K562 (cell line): ENCODE measurements around the gene HLF. TPM values are rescaled to one million over a fixed set of nuclear protein-coding genes. Genes with fewer than 3 reads are reported as not detected.

Experiments
- ATAC-seq: fragments of 200-7000 bp; cut with Tn5 transposase; 3 replicates; pipeline ENCODE4 v1.9.1; 2020; ENCODE audit warnings: moderate library complexity
- BruUV-seq: library from RNA; stranded (reverse); fragments of 400-500 nt; replicated peaks from 2 replicates; lab custom pipeline; 2021; lab: Mats Ljungman, UMichigan
- CTCF ChIA-PET: fragments of 300-600 bp; formaldehyde crosslinking; extraction: SDS; loops from one replicate; lab custom pipeline; 2021; ENCODE audit warnings: low intra/inter-chr PET ratio; lab: Yijun Ruan, JAX
- POLR2A ChIA-PET: fragments of 300-600, 350-650 bp; sonication (Branson Sonifier 250); formaldehyde crosslinking; extraction: SDS; loops from one replicate; lab custom pipeline; 2021; ENCODE audit warnings: antibody characterized with exemption, inconsistent platforms; lab: Yijun Ruan, JAX
- DNase-seq, 4 experiments: peaks; one replicate each; pipeline versions ENCODE4 v3.0.0 to v3.0.0-alpha.2; 2011 to 2018; ENCODE audit warnings: low spot score in 3 of 4, mixed read lengths in 3 of 4; ENCODE audit errors: extremely low read depth in 1 of 4
- FAIRE-seq: peaks from 2 replicates; lab custom pipeline; 2011; peaks lifted over from hg19 to GRCh38; lab: Jason Lieb, UNC
- H2AFZ ChIP-seq: 2 replicates; pipeline ENCODE4 v1.6.0; 2011; ENCODE audit warnings: low read depth, low read length, control low read depth, inconsistent platforms
- H3K27ac ChIP-seq: fragments of 200-600 bp; 3 replicates; pipeline ENCODE4 v1.8.0; 2011; ENCODE audit warnings: low read depth, mild to moderate bottlenecking, control low read depth, inconsistent platforms, low read length, moderate library complexity, mixed read lengths; ENCODE audit errors: extremely low read depth
- H3K27me3 ChIP-seq, 2 experiments: fragments of 300-600 bp in 1 of 2; 2 replicates in 1 of 2; 3 replicates in 1 of 2; pipeline versions ENCODE4 v1.6.0 to v1.8.0; 2011; ENCODE audit warnings: inconsistent platforms in 2 of 2, low read length in 2 of 2, mild to moderate bottlenecking in 1 of 2, mixed read lengths in 1 of 2, moderate library complexity in 1 of 2; ENCODE audit not compliant: control insufficient read depth in 2 of 2, insufficient read depth in 2 of 2
- H3K36me3 ChIP-seq: fragments of 300-600 bp; 3 replicates; pipeline ENCODE4 v1.8.0; 2011; ENCODE audit warnings: mild to moderate bottlenecking, low read length, inconsistent platforms; ENCODE audit not compliant: control insufficient read depth, insufficient read depth
- H3K4me1 ChIP-seq, 2 experiments: fragments of 200-600 bp in 1 of 2; replicated peaks in 1 of 2; 2 replicates in 1 of 2; 3 replicates in 1 of 2; pipeline versions ENCODE4 v1.5.1 to v1.8.0; 2011; ENCODE audit warnings: inconsistent platforms in 2 of 2, low read length in 2 of 2, mild to moderate bottlenecking in 1 of 2, mixed read lengths in 1 of 2, moderate library complexity in 1 of 2; ENCODE audit not compliant: control insufficient read depth in 2 of 2, insufficient read depth in 2 of 2
- H3K4me2 ChIP-seq: 2 replicates; pipeline ENCODE4 v1.6.1; 2011; ENCODE audit warnings: low read length, control low read depth, inconsistent platforms, mixed read lengths; ENCODE audit not compliant: insufficient read depth
- H3K4me3 ChIP-seq: fragments of 200-600 bp; sonication (generic), shearing (Covaris generic); 2 replicates; pipeline ENCODE4 v1.5.1; 2016; ENCODE audit warnings: control low read depth, inconsistent platforms
- H3K79me2 ChIP-seq: fragments of 200-600 bp; 3 replicates; pipeline ENCODE4 v1.8.0; 2011; ENCODE audit warnings: low read length, inconsistent platforms; ENCODE audit not compliant: control insufficient read depth, insufficient read depth
- H3K9ac ChIP-seq, 2 experiments: 2 replicates each; pipeline versions ENCODE4 v1.6.0 to v1.6.1; 2011; ENCODE audit warnings: low read depth in 2 of 2, low read length in 2 of 2, control low read depth in 1 of 2, inconsistent platforms in 1 of 2, mild to moderate bottlenecking in 1 of 2, mixed read lengths in 1 of 2; ENCODE audit not compliant: insufficient read depth in 1 of 2
- H3K9me1 ChIP-seq: one replicate; pipeline ENCODE4 v1.6.0; 2011; ENCODE audit warnings: inconsistent platforms, mild to moderate bottlenecking, low read length, moderate library complexity; ENCODE audit not compliant: control insufficient read depth, insufficient read depth
- H3K9me3 ChIP-seq: replicated peaks from 2 replicates; pipeline ENCODE4 v1.5.1; 2011; ENCODE audit warnings: low read depth, low read length, inconsistent platforms; ENCODE audit not compliant: control insufficient read depth, insufficient read depth
- H4K20me1 ChIP-seq: replicated peaks from 2 replicates; pipeline ENCODE4 v1.6.1; 2011; ENCODE audit warnings: low read length, inconsistent platforms, mixed read lengths; ENCODE audit not compliant: control insufficient read depth, insufficient read depth
- E2F6 ChIP-seq, 2 experiments: IDR thresholded peaks; 2 replicates each; pipeline ENCODE4 v1.6.1; 2011; ENCODE audit warnings: borderline replicate concordance in 1 of 2, control low read depth in 1 of 2, low read depth in 1 of 2, low read length in 1 of 2, mild to moderate bottlenecking in 1 of 2, mixed read lengths in 1 of 2, moderate library complexity in 1 of 2; ENCODE audit not compliant: insufficient read depth in 1 of 2, insufficient read length in 1 of 2, poor library complexity in 1 of 2, severe bottlenecking in 1 of 2; ENCODE audit errors: extremely low read depth in 1 of 2
- ESRRB ChIP-seq: fragments of 250-450 bp; sonication (Bioruptor Pico); IDR thresholded peaks from 2 replicates; pipeline ENCODE4 v1.5.0; 2020; ENCODE audit warnings: mild to moderate bottlenecking, moderate library complexity, borderline replicate concordance
- MCM2 ChIP-seq: fragments of 450-650 bp; IDR thresholded peaks from 2 replicates; pipeline ENCODE4 v1.6.1; 2017; ENCODE audit warnings: low read depth, mild to moderate bottlenecking
- NCOA1 ChIP-seq: fragments of 450-650 bp; IDR thresholded peaks from 2 replicates; pipeline ENCODE4 v1.6.1; 2016; ENCODE audit warnings: low read depth
- SMAD2 ChIP-seq: fragments of 150-350 bp; IDR thresholded peaks from 2 replicates; pipeline ENCODE4 v1.6.1; 2014; ENCODE audit warnings: low read depth, mild to moderate bottlenecking, low read length
- TFAP4 ChIP-seq: sonication (generic); formaldehyde crosslinking; IDR thresholded peaks from 2 replicates; pipeline ENCODE4 v1.8.0; 2022; ENCODE audit warnings: missing genetic modification reagents, mild to moderate bottlenecking, moderate library complexity, borderline replicate concordance
- USF1 ChIP-seq: sonication (generic); formaldehyde crosslinking; IDR thresholded peaks from 2 replicates; pipeline ENCODE4 v1.9.0; 2022; ENCODE audit warnings: mild to moderate bottlenecking, missing genetic modification reagents
- ZNF134 ChIP-seq: fragments of 250-450 bp; sonication (Bioruptor Pico); conservative IDR thresholded peaks from 2 replicates; pipeline ENCODE4 v1.4.0; 2020
- ZNF165 ChIP-seq: fragments of 250-450 bp; sonication (Bioruptor Pico); IDR thresholded peaks from 2 replicates; pipeline ENCODE4 v1.4.0; 2020; ENCODE audit warnings: borderline replicate concordance
- ZNF41 ChIP-seq: fragments of 250-450 bp; sonication (Bioruptor Pico); conservative IDR thresholded peaks from 2 replicates; pipeline ENCODE4 v1.4.0; 2020; ENCODE audit warnings: mild to moderate bottlenecking
- ZNF589 ChIP-seq: fragments of 200-800 bp; sonication (Bioruptor generic); IDR thresholded peaks from 2 replicates; pipeline ENCODE4 v1.6.1; 2016; ENCODE audit warnings: low read depth, missing genetic modification characterization, missing compliant biosample characterization
- ZNF609 ChIP-seq: sonication (generic); formaldehyde crosslinking; IDR thresholded peaks from 2 replicates; pipeline ENCODE4 v1.8.1; 2023; ENCODE audit warnings: missing genetic modification reagents, mild to moderate bottlenecking, borderline replicate concordance
- ZNF707 ChIP-seq: fragments of 250-450 bp; sonication (Bioruptor Pico); conservative IDR thresholded peaks from 2 replicates; pipeline ENCODE4 v1.8.0; 2022; ENCODE audit warnings: inconsistent platforms, mild to moderate bottlenecking, moderate library complexity
- WGBS: fragments of 100-300 bp; shearing (Covaris generic); methylation state at CpG from one replicate; pipeline ENCODE4 v1.1.6; 2016; ENCODE audit warnings: low coverage, mixed read lengths; ENCODE audit not compliant: insufficient coverage; ENCODE audit errors: missing lambda C conversion rate; 5-methylcytosine and 5-hydroxymethylcytosine counted together
- in situ Hi-C: fragments of 300-500 bp; cut with MboI; formaldehyde crosslinking; loops from 4 replicates; pipeline ENCODE4 v1.15.0; 2018; ENCODE audit warnings: inconsistent platforms, mixed read lengths
- intact Hi-C: fragments of 100-400 bp; cut with micrococcal nuclease; formaldehyde crosslinking; loops from 2 replicates; pipeline ENCODE4 v1.14.2; 2022
- polyA plus RNA-seq, 8 experiments: library from polyadenylated mRNA; depleted of rRNA in 4 of 8; stranded (reverse) in 5 of 8; unstranded in 3 of 8; fragments of >200 nt; fragmentation: Nextera tagmentation in 2 of 8; fragmentation: Illumina TruSeq in 1 of 8; extraction: Ambion mirVana in 2 of 8; extraction: Trizol in 1 of 8; gene quantifications; 2 replicates each; pipeline versions ENCODE4 v1.2.1 to v1.2.3, GENCODE V29; 2011 to 2014; ENCODE audit warnings: inconsistent platforms in 1 of 8, missing spikeins in 1 of 8
- total RNA-seq, 7 experiments: library from RNA; depleted of rRNA in 6 of 7; stranded (reverse); fragments of >200 nt in 6 of 7; fragmentation: Illumina TruSeq in 2 of 7; extraction: Trizol in 2 of 7; gene quantifications; 2 replicates each; pipeline versions ENCODE4 v1.2.1 to v1.2.3, GENCODE V29; 2011 to 2021; ENCODE audit warnings: low replicate concordance in 1 of 7

Gene HLF
- total and polyA plus RNA-seq, 9 of the 15 experiments (the other 6 are each of a cell fraction or from before 2014, with no cell fraction given), result 0.03 to 0.24 (median 0.09) TPM

GRCh38 chr17:55320594-55321426, 56.0 kb downstream of the HLF start:
- peak; percentile 68 for ATAC-seq
- CTCF ChIA-PET, result no interaction called here
- intact Hi-C loops, result no loop called here
- no peak for TF ChIP-seq ZNF707 (CRISPR knock-in tag)
- TF ChIP-seq ZNF589 (CRISPR knock-in tag), result no peak
- no peak for TF ChIP-seq ZNF41
- no peak for TF ChIP-seq SMAD2
- no peak for TF ChIP-seq ZNF165 (CRISPR knock-in tag)
- TF ChIP-seq ESRRB (CRISPR knock-in tag), result no peak
- TF ChIP-seq USF1 (CRISPR knock-in tag), result no peak
- TF ChIP-seq MCM2, result no peak
- no peak for TF ChIP-seq ZNF609 (CRISPR knock-in tag)
- no peak for TF ChIP-seq E2F6 (IDR thresholded peaks at IDR 0.05; ENCODE audit: borderline replicate concordance in 1 of 2, extremely low read depth in 1 of 2, insufficient read depth in 1 of 2, insufficient read length in 1 of 2, low read depth in 1 of 2, low read length in 1 of 2, poor library complexity in 1 of 2, severe bottlenecking in 1 of 2)
- TF ChIP-seq TFAP4, result no peak
- no peak for TF ChIP-seq NCOA1
- no peak for TF ChIP-seq ZNF134

More at GRCh38 chr17:55320594-55321426, 56.0 kb downstream of the HLF start:
- Histone ChIP-seq H3K79me2 (no peaks in the 10 kb centered on the region), H3K9me3 (no peaks in the 10 kb centered on the region), H3K4me2 (peak overlapping the region; percentile 68), H3K4me1 (peaks cover 0 to 4% of the 10 kb centered on the region in 2 experiments; a peak in 2 of 5 replicates), H4K20me1 (no peaks in the 10 kb centered on the region), H2AFZ (peak overlapping the region; percentile 91), H3K36me3 (no peaks in the 10 kb centered on the region), H3K27ac (no peak overlapping the region), H3K4me3 (no peak overlapping the region), H3K9me1 (no peaks in the 10 kb centered on the region), H3K27me3 (no peaks in the 10 kb centered on the region), H3K9ac (peak overlapping the region; percentile 43; a peak in 3 of 4 replicates)
- in situ Hi-C loops, result no loop called here
- DNase-seq (no peak), FAIRE-seq (peak; percentile 57)
- no TSS peak for BruUV-seq
- WGBS, result 59% methylated on average over 16 of the region's 23 CpGs
- POLR2A ChIA-PET, result no interaction called here
